K562 (cell line): ENCODE results near the gene GPR75. TPM values are rescaled to one million over a fixed set of nuclear protein-coding genes. Genes with fewer than 3 reads are reported as not detected.
"Not testable (repeated sequence)": the region's sequence is repeated elsewhere in the genome, so short reads cannot be mapped to it uniquely, and the experiment has no call there.

Experiments
- ATAC-seq: fragments of 200-7000 bp; cut with Tn5 transposase; 3 replicates; pipeline ENCODE4 v1.9.1; 2020; ENCODE audit warnings: moderate library complexity
- BruUV-seq: library from RNA; stranded (reverse); fragments of 400-500 nt; replicated peaks from 2 replicates; lab custom pipeline; 2021; lab: Mats Ljungman, UMichigan
- CTCF ChIA-PET: fragments of 300-600 bp; formaldehyde crosslinking; extraction: SDS; loops from one replicate; lab custom pipeline; 2021; ENCODE audit warnings: low intra/inter-chr PET ratio; lab: Yijun Ruan, JAX
- POLR2A ChIA-PET: fragments of 300-600, 350-650 bp; sonication (Branson Sonifier 250); formaldehyde crosslinking; extraction: SDS; loops from one replicate; lab custom pipeline; 2021; ENCODE audit warnings: antibody characterized with exemption, inconsistent platforms; lab: Yijun Ruan, JAX
- DNase-seq, 4 experiments: peaks; one replicate each; pipeline versions ENCODE4 v3.0.0 to v3.0.0-alpha.2; 2011 to 2018; ENCODE audit warnings: low spot score in 3 of 4, mixed read lengths in 3 of 4; ENCODE audit errors: extremely low read depth in 1 of 4
- FAIRE-seq: peaks from 2 replicates; lab custom pipeline; 2011; peaks lifted over from hg19 to GRCh38; lab: Jason Lieb, UNC
- H2AFZ ChIP-seq: 2 replicates; pipeline ENCODE4 v1.6.0; 2011; ENCODE audit warnings: low read depth, low read length, control low read depth, inconsistent platforms
- H3K27ac ChIP-seq: fragments of 200-600 bp; 3 replicates; pipeline ENCODE4 v1.8.0; 2011; ENCODE audit warnings: low read depth, mild to moderate bottlenecking, control low read depth, inconsistent platforms, low read length, moderate library complexity, mixed read lengths; ENCODE audit errors: extremely low read depth
- H3K27me3 ChIP-seq, 2 experiments: fragments of 300-600 bp in 1 of 2; 2 replicates in 1 of 2; 3 replicates in 1 of 2; pipeline versions ENCODE4 v1.6.0 to v1.8.0; 2011; ENCODE audit warnings: inconsistent platforms in 2 of 2, low read length in 2 of 2, mild to moderate bottlenecking in 1 of 2, mixed read lengths in 1 of 2, moderate library complexity in 1 of 2; ENCODE audit not compliant: control insufficient read depth in 2 of 2, insufficient read depth in 2 of 2
- H3K36me3 ChIP-seq: fragments of 300-600 bp; 3 replicates; pipeline ENCODE4 v1.8.0; 2011; ENCODE audit warnings: mild to moderate bottlenecking, low read length, inconsistent platforms; ENCODE audit not compliant: control insufficient read depth, insufficient read depth
- H3K4me1 ChIP-seq, 2 experiments: fragments of 200-600 bp in 1 of 2; replicated peaks in 1 of 2; 2 replicates in 1 of 2; 3 replicates in 1 of 2; pipeline versions ENCODE4 v1.5.1 to v1.8.0; 2011; ENCODE audit warnings: inconsistent platforms in 2 of 2, low read length in 2 of 2, mild to moderate bottlenecking in 1 of 2, mixed read lengths in 1 of 2, moderate library complexity in 1 of 2; ENCODE audit not compliant: control insufficient read depth in 2 of 2, insufficient read depth in 2 of 2
- H3K4me2 ChIP-seq: 2 replicates; pipeline ENCODE4 v1.6.1; 2011; ENCODE audit warnings: low read length, control low read depth, inconsistent platforms, mixed read lengths; ENCODE audit not compliant: insufficient read depth
- H3K4me3 ChIP-seq: fragments of 200-600 bp; sonication (generic), shearing (Covaris generic); 2 replicates; pipeline ENCODE4 v1.5.1; 2016; ENCODE audit warnings: control low read depth, inconsistent platforms
- H3K79me2 ChIP-seq: fragments of 200-600 bp; 3 replicates; pipeline ENCODE4 v1.8.0; 2011; ENCODE audit warnings: low read length, inconsistent platforms; ENCODE audit not compliant: control insufficient read depth, insufficient read depth
- H3K9ac ChIP-seq, 2 experiments: 2 replicates each; pipeline versions ENCODE4 v1.6.0 to v1.6.1; 2011; ENCODE audit warnings: low read depth in 2 of 2, low read length in 2 of 2, control low read depth in 1 of 2, inconsistent platforms in 1 of 2, mild to moderate bottlenecking in 1 of 2, mixed read lengths in 1 of 2; ENCODE audit not compliant: insufficient read depth in 1 of 2
- H3K9me1 ChIP-seq: one replicate; pipeline ENCODE4 v1.6.0; 2011; ENCODE audit warnings: inconsistent platforms, mild to moderate bottlenecking, low read length, moderate library complexity; ENCODE audit not compliant: control insufficient read depth, insufficient read depth
- H3K9me3 ChIP-seq: replicated peaks from 2 replicates; pipeline ENCODE4 v1.5.1; 2011; ENCODE audit warnings: low read depth, low read length, inconsistent platforms; ENCODE audit not compliant: control insufficient read depth, insufficient read depth
- H4K20me1 ChIP-seq: replicated peaks from 2 replicates; pipeline ENCODE4 v1.6.1; 2011; ENCODE audit warnings: low read length, inconsistent platforms, mixed read lengths; ENCODE audit not compliant: control insufficient read depth, insufficient read depth
- CBX1 ChIP-seq: sonication (generic); IDR thresholded peaks from 2 replicates; pipeline ENCODE4 v1.6.1; 2016; ENCODE audit warnings: antibody characterized with exemption, low read depth, mild to moderate bottlenecking
- GATAD2A ChIP-seq: fragments of 450-650 bp; IDR thresholded peaks from 2 replicates; pipeline ENCODE4 v1.6.1; 2017
- KAT8 ChIP-seq: fragments of 450-650 bp; IDR thresholded peaks from 2 replicates; pipeline ENCODE4 v1.6.1; 2016; ENCODE audit warnings: low read depth, mild to moderate bottlenecking
- NFYB ChIP-seq: IDR thresholded peaks from 2 replicates; pipeline ENCODE4 v1.6.1; 2011; ENCODE audit warnings: mild to moderate bottlenecking, moderate library complexity; ENCODE audit not compliant: insufficient read length; ENCODE audit errors: extremely low read depth
- PCBP1 ChIP-seq: fragments of 200-400 bp; formaldehyde crosslinking; IDR thresholded peaks from 2 replicates; pipeline ENCODE4 v1.6.1; 2018; ENCODE audit warnings: mild to moderate bottlenecking, low read depth, low read length; ENCODE audit not compliant: poor library complexity, severe bottlenecking
- SMARCA5 ChIP-seq: fragments of 450-650 bp; IDR thresholded peaks from 2 replicates; pipeline ENCODE4 v1.6.1; 2016
- SMC3 ChIP-seq: conservative IDR thresholded peaks from 2 replicates; pipeline ENCODE4 v1.6.1; 2011; ENCODE audit warnings: low read depth, low read length, improper control_type of control experiment; ENCODE audit not compliant: insufficient read depth
- SRSF1 ChIP-seq: fragments of 200-400 bp; formaldehyde crosslinking; IDR thresholded peaks from 2 replicates; pipeline ENCODE4 v1.6.1; 2017; ENCODE audit warnings: mild to moderate bottlenecking, low read depth, low read length, moderate library complexity
- STAT5B ChIP-seq: fragments of 250-450 bp; sonication (Bioruptor Pico); IDR thresholded peaks from 2 replicates; pipeline ENCODE4 v1.8.0; 2021; ENCODE audit warnings: mild to moderate bottlenecking, inconsistent platforms
- TCF3 ChIP-seq: sonication (generic); formaldehyde crosslinking; IDR thresholded peaks from 2 replicates; pipeline ENCODE4 v1.4.0; 2020; ENCODE audit warnings: mild to moderate bottlenecking, missing genetic modification reagents
- ZC3H11A ChIP-seq: IDR thresholded peaks from 2 replicates; pipeline ENCODE4 v1.6.1; 2012; ENCODE audit warnings: low read depth, low read length, improper control_type of control experiment
- WGBS: fragments of 100-300 bp; shearing (Covaris generic); methylation state at CpG from one replicate; pipeline ENCODE4 v1.1.6; 2016; ENCODE audit warnings: low coverage, mixed read lengths; ENCODE audit not compliant: insufficient coverage; ENCODE audit errors: missing lambda C conversion rate; 5-methylcytosine and 5-hydroxymethylcytosine counted together
- in situ Hi-C: fragments of 300-500 bp; cut with MboI; formaldehyde crosslinking; loops from 4 replicates; pipeline ENCODE4 v1.15.0; 2018; ENCODE audit warnings: inconsistent platforms, mixed read lengths
- intact Hi-C: fragments of 100-400 bp; cut with micrococcal nuclease; formaldehyde crosslinking; loops from 2 replicates; pipeline ENCODE4 v1.14.2; 2022
- polyA plus RNA-seq, 8 experiments: library from polyadenylated mRNA; depleted of rRNA in 4 of 8; stranded (reverse) in 5 of 8; unstranded in 3 of 8; fragments of >200 nt; fragmentation: Nextera tagmentation in 2 of 8; fragmentation: Illumina TruSeq in 1 of 8; extraction: Ambion mirVana in 2 of 8; extraction: Trizol in 1 of 8; gene quantifications; 2 replicates each; pipeline versions ENCODE4 v1.2.1 to v1.2.3, GENCODE V29; 2011 to 2014; ENCODE audit warnings: inconsistent platforms in 1 of 8, missing spikeins in 1 of 8
- total RNA-seq, 7 experiments: library from RNA; depleted of rRNA in 6 of 7; stranded (reverse); fragments of >200 nt in 6 of 7; fragmentation: Illumina TruSeq in 2 of 7; extraction: Trizol in 2 of 7; gene quantifications; 2 replicates each; pipeline versions ENCODE4 v1.2.1 to v1.2.3, GENCODE V29; 2011 to 2021; ENCODE audit warnings: low replicate concordance in 1 of 7

Gene GPR75
- total and polyA plus RNA-seq, 9 of the 15 experiments (the other 6 are each of a cell fraction or from before 2014, with no cell fraction given), result 0.10 to 3.9 (median 2.3) TPM

DNA sequence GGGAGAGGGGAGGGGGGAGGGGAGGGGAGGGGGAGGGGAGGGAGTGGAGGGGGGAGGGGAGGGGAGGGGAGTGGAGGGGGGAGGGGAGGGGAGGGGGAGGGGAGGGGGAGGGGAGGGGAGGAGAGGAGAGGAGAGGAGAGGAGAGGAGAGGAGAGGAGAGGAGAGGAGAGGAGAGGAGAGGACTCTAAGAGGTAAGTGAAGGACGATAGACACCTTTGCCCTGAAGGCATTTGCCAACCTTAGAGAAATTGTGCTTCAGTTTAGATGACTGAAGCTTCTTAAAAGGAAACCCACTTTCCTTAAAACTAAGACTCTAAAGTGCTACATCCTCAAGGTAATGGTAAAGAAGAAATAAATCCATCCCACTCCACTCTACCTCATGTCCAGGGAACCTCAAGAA is 19.2 kb downstream of the GPR75 start (continued):
- TF ChIP-seq SRSF1 (no peak), ZC3H11A (no peak), SMARCA5 (no peak), STAT5B (CRISPR knock-in tag) (no peak), NFYB (no peak), TCF3 (CRISPR knock-in tag) (no peak), PCBP1 (peak; percentile 81), GATAD2A (no peak), SMC3 (no peak), CBX1 (no peak), KAT8 (no peak)

- DNase-seq, H3K36me3 ChIP-seq, BruUV-seq, CTCF ChIA-PET, H3K79me2 ChIP-seq, H3K4me3 ChIP-seq, H3K4me1 ChIP-seq, in situ Hi-C loops, FAIRE-seq, H3K27me3 ChIP-seq, H3K9me3 ChIP-seq, H3K9me1 ChIP-seq, H3K27ac ChIP-seq, H4K20me1 ChIP-seq, ATAC-seq, H3K4me2 ChIP-seq, H3K9ac ChIP-seq: not testable (repeated sequence)
- intact Hi-C loops, result loop anchor here (10.0 kb wide), 2 partner anchors 235 to 405 kb away; no protein-coding TSS in a partner anchor
- H2AFZ ChIP-seq, result peak overlapping the region; percentile 38; the same call in 1 of the 2 replicates
- 44% methylated on average over 4 of the region's 4 CpGs for WGBS
- POLR2A ChIA-PET, result interaction anchor here (0.5 kb wide), 1 partner anchor 19 kb away, joined by 3 read pairs; no protein-coding TSS in a partner anchor
These were observed 29.8 kb downstream of the GPR75 start for GRCh38 chr2:53829980-53830290.
